HCT116 (cell line): ENCODE data around the gene OTUD3. TPM values are rescaled to one million over a fixed set of nuclear protein-coding genes. Genes with fewer than 3 reads are reported as not detected.

Experiments used
- ATAC-seq: fragments of 200-7000 bp; cut with Tn5 transposase; 2 replicates; pipeline ENCODE4 v1.9.1; 2020; ENCODE audit warnings: mild to moderate bottlenecking, moderate library complexity
- BruUV-seq: library from RNA; stranded (reverse); fragments of 400-500 nt; replicated peaks from 2 replicates; lab custom pipeline; 2021; lab: Mats Ljungman, UMichigan
- CTCF ChIA-PET: fragments of 300-600 bp; sonication (Branson Sonifier 250); formaldehyde crosslinking; loops from one replicate; lab custom pipeline; 2021; ENCODE audit warnings: antibody characterized with exemption; lab: Charles Lee
- POLR2A ChIA-PET: fragments of 300-600, 350-600 bp; sonication (Branson Sonifier 250); formaldehyde crosslinking; loops from one replicate; lab custom pipeline; 2021; ENCODE audit warnings: antibody characterized with exemption; lab: Charles Lee
- RAD21 ChIA-PET, 2 experiments: fragments of 300-600 bp; sonication (Branson Sonifier 250); formaldehyde crosslinking; loops; one replicate each; lab custom pipeline; 2023; ENCODE audit warnings: low total read pairs in 2 of 2; ENCODE audit not compliant: uncharacterized antibody in 2 of 2, unreplicated experiment in 2 of 2, low non-redundant PET in 1 of 2; lab: Charles Lee
- DNase-seq: peaks from one replicate; pipeline ENCODE4 v3.0.0-alpha.2; 2010; ENCODE audit warnings: low read depth, low spot score
- H2AFZ ChIP-seq: fragments of 200-600 bp; shearing (Covaris generic), sonication (generic); 2 replicates; pipeline ENCODE4 v1.6.1; 2017; ENCODE audit warnings: low read depth, mixed run types, mixed read lengths, antibody characterized with exemption, low read length; ENCODE audit not compliant: poor library complexity, severe bottlenecking
- H3K27ac ChIP-seq: 2 replicates; pipeline ENCODE4 v1.5.1; 2012; ENCODE audit warnings: low read depth, low read length
- H3K27me3 ChIP-seq: fragments of 200-600 bp; sonication (generic); 2 replicates; pipeline ENCODE4 v1.6.1; 2016; ENCODE audit warnings: mixed run types, low read length, mixed read lengths; ENCODE audit not compliant: insufficient read depth
- H3K36me3 ChIP-seq, 2 experiments: fragments of 200-500 bp in 1 of 2; fragments of 200-600 bp in 1 of 2; sonication (Bioruptor generic) in 1 of 2; sonication (generic) in 1 of 2; 2 replicates each; pipeline versions ENCODE4 v1.5.1 to v1.6.1; 2014 to 2016; ENCODE audit warnings: low read length in 2 of 2, inconsistent platforms in 1 of 2, mixed read lengths in 1 of 2, mixed run types in 1 of 2; ENCODE audit not compliant: insufficient read depth in 2 of 2, control insufficient read depth in 1 of 2
- H3K4me1 ChIP-seq, 2 experiments: fragments of 200-600 bp in 1 of 2; sonication (generic) in 1 of 2; 2 replicates each; pipeline versions ENCODE4 v1.5.1 to v1.6.1; 2012 to 2017; ENCODE audit warnings: low read length in 2 of 2, inconsistent platforms in 1 of 2, mild to moderate bottlenecking in 1 of 2, mixed read lengths in 1 of 2, mixed run types in 1 of 2, moderate library complexity in 1 of 2; ENCODE audit not compliant: insufficient read depth in 2 of 2, control insufficient read depth in 1 of 2
- H3K4me2 ChIP-seq: fragments of 200-600 bp; sonication (generic); 2 replicates; pipeline ENCODE4 v1.6.1; 2017; ENCODE audit warnings: mixed run types, low read length, mixed read lengths
- H3K4me3 ChIP-seq, 2 experiments: fragments of 200-600 bp in 1 of 2; sonication (generic) in 1 of 2; replicated peaks in 1 of 2; 2 replicates each; pipeline ENCODE4 v1.5.1; 2011 to 2016; ENCODE audit warnings: low read length in 2 of 2, control low read depth in 1 of 2, low read depth in 1 of 2, mild to moderate bottlenecking in 1 of 2, mixed read lengths in 1 of 2, mixed run types in 1 of 2
- H3K79me2 ChIP-seq: fragments of 200-600 bp; sonication (generic); 2 replicates; pipeline ENCODE4 v1.6.1; 2017; ENCODE audit warnings: mild to moderate bottlenecking, mixed run types, low read length, moderate library complexity, mixed read lengths; ENCODE audit not compliant: insufficient read depth
- H3K9ac ChIP-seq: fragments of 200-600 bp; sonication (generic); 2 replicates; pipeline ENCODE4 v1.6.1; 2016; ENCODE audit warnings: low read length, mixed read lengths
- H3K9me2 ChIP-seq: fragments of 200-600 bp; sonication (generic), shearing (Covaris generic); 2 replicates; pipeline ENCODE4 v1.6.1; 2017; ENCODE audit warnings: mixed run types, mild to moderate bottlenecking, moderate library complexity; ENCODE audit not compliant: insufficient read depth
- H3K9me3 ChIP-seq, 2 experiments: fragments of 200-500 bp in 1 of 2; fragments of 200-600 bp in 1 of 2; sonication (Bioruptor generic) in 1 of 2; sonication (generic) in 1 of 2; 2 replicates each; pipeline ENCODE4 v1.6.1; 2014 to 2017; ENCODE audit warnings: low read length in 2 of 2, mixed read lengths in 2 of 2, inconsistent platforms in 1 of 2, low read depth in 1 of 2, mild to moderate bottlenecking in 1 of 2, mixed run types in 1 of 2, moderate library complexity in 1 of 2; ENCODE audit not compliant: control insufficient read depth in 1 of 2, insufficient read depth in 1 of 2
- H4K20me1 ChIP-seq: fragments of 200-600 bp; sonication (generic), shearing (Covaris generic); 2 replicates; pipeline ENCODE4 v1.6.1; 2017; ENCODE audit warnings: mixed run types, mild to moderate bottlenecking, moderate library complexity; ENCODE audit not compliant: insufficient read depth
- ATF3 ChIP-seq: IDR thresholded peaks from 2 replicates; pipeline ENCODE4 v1.6.1; 2012
- CBX3 ChIP-seq: IDR thresholded peaks from 2 replicates; pipeline ENCODE4 v1.6.1; 2012; ENCODE audit warnings: low read depth
- EZH2 ChIP-seq: fragments of 200-600 bp; sonication (generic); IDR thresholded peaks from 2 replicates; pipeline ENCODE4 v1.6.1; 2017; ENCODE audit warnings: antibody characterized with exemption, mixed run types
- FOSL1 ChIP-seq: IDR thresholded peaks from 2 replicates; pipeline ENCODE4 v1.6.1; 2012; ENCODE audit warnings: low read depth
- JUND ChIP-seq: IDR thresholded peaks from 2 replicates; pipeline ENCODE4 v1.6.1; 2012
- SIN3A ChIP-seq: IDR thresholded peaks from 2 replicates; pipeline ENCODE4 v1.6.1; 2012; ENCODE audit warnings: low read depth
- SP1 ChIP-seq: IDR thresholded peaks from 2 replicates; pipeline ENCODE4 v1.6.1; 2012; ENCODE audit warnings: low read depth
- SRF ChIP-seq: IDR thresholded peaks from 2 replicates; pipeline ENCODE4 v1.6.1; 2012; ENCODE audit warnings: low read depth
- ZBTB33 ChIP-seq: IDR thresholded peaks from 2 replicates; pipeline ENCODE4 v1.6.1; 2011; ENCODE audit warnings: mild to moderate bottlenecking, low read length, moderate library complexity; ENCODE audit not compliant: insufficient replicate concordance; ENCODE audit errors: extremely low read depth
- ZNF274 ChIP-seq: fragments of 200-500 bp; sonication (Bioruptor generic); IDR thresholded peaks from 2 replicates; pipeline ENCODE4 v1.6.1; 2014; ENCODE audit warnings: mild to moderate bottlenecking, low read depth, low read length, inconsistent platforms
- intact Hi-C: fragments of 100-400 bp; cut with micrococcal nuclease; formaldehyde crosslinking; loops from 2 replicates; pipeline ENCODE4 v1.10.0; 2022
- total RNA-seq: library from RNA; stranded (reverse); gene quantifications from one replicate; pipeline ENCODE4 v1.2.1, GENCODE V29; 2021; ENCODE audit not compliant: unreplicated experiment
- TF ChIP-seq, protein P1 (sequence below), 3 experiments: fragments of 200-600 bp in 1 of 3; sonication (generic) in 1 of 3; IDR thresholded peaks in 2 of 3; conservative IDR thresholded peaks in 1 of 3; 2 replicates each; pipeline ENCODE4 v1.5.1; 2012 to 2017; ENCODE audit warnings: low read depth in 2 of 3, low read length in 2 of 3, antibody characterized with exemption in 1 of 3, borderline replicate concordance in 1 of 3, control low read depth in 1 of 3, mild to moderate bottlenecking in 1 of 3, mixed read lengths in 1 of 3, mixed run types in 1 of 3, moderate library complexity in 1 of 3; ENCODE audit not compliant: insufficient read depth in 1 of 3
- TF ChIP-seq, protein P2 (sequence below): IDR thresholded peaks from 2 replicates; pipeline ENCODE4 v1.6.1; 2012

Gene OTUD3
- total RNA-seq, 1 experiment from 2014 or later, result 15.0 TPM

DNA sequence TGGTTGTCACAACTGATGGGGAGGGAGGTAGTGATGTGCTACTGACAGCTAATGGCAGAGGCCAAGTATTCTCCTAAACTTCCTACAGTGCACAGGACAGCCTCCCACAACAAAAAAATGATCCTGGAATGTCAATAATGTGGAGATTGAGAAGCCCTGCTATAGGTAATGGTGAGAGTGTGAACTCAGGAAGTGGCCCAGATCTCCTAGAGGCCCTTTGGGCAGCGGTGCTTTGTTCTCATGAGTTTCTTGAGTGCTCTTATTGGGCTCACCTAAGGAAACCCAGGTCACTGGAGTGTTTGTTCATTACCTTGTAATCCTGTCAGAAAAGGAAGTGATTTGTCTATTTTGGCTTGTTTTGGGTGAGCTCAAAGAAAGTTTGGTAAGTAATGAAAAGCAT is 5.9 kb downstream of the OTUD3 start (continued):
- TF ChIP-seq, protein P1, sequence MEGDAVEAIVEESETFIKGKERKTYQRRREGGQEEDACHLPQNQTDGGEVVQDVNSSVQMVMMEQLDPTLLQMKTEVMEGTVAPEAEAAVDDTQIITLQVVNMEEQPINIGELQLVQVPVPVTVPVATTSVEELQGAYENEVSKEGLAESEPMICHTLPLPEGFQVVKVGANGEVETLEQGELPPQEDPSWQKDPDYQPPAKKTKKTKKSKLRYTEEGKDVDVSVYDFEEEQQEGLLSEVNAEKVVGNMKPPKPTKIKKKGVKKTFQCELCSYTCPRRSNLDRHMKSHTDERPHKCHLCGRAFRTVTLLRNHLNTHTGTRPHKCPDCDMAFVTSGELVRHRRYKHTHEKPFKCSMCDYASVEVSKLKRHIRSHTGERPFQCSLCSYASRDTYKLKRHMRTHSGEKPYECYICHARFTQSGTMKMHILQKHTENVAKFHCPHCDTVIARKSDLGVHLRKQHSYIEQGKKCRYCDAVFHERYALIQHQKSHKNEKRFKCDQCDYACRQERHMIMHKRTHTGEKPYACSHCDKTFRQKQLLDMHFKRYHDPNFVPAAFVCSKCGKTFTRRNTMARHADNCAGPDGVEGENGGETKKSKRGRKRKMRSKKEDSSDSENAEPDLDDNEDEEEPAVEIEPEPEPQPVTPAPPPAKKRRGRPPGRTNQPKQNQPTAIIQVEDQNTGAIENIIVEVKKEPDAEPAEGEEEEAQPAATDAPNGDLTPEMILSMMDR (IDR thresholded peaks at IDR 0.05 in 2 of 3, conservative IDR thresholded peaks at IDR 0.05 in 1 of 3; ENCODE audit: borderline replicate concordance in 1 of 3, insufficient read depth in 1 of 3, low read depth in 2 of 3, low read length in 2 of 3), result no peak
- TF ChIP-seq, all 23 proteins: peak for 0

GRCh38 chr1:19889656-19890055 is 7.5 kb downstream of the OTUD3 start:
- RAD21 ChIA-PET, result no interaction called here
- Histone ChIP-seq H4K20me1 (peaks cover 4% of the 10 kb centered on the region; the same call in 1 of the 2 replicates), H3K4me3 (no peak overlapping the region), H3K9ac (no peak overlapping the region), H3K79me2 (peaks cover 81% of the 10 kb centered on the region), H3K4me2 (no peak overlapping the region), H3K9me2 (no peaks in the 10 kb centered on the region), H3K36me3 (peaks cover 8 to 38% of the 10 kb centered on the region in 2 experiments; a peak in 3 of 4 replicates), H2AFZ (no peak overlapping the region), H3K9me3 (no peaks in the 10 kb centered on the region), H3K4me1 (no peaks in the 10 kb centered on the region), H3K27me3 (no peaks in the 10 kb centered on the region), H3K27ac (no peak overlapping the region)
- CTCF ChIA-PET, result interaction anchor here (1.4 kb wide), 1 partner anchor 7 kb away, joined by 4 read pairs; the partner anchor contains the start of gene OTUD3
- DNase-seq (no peak), ATAC-seq (no peak)
- BruUV-seq, result no TSS peak
- POLR2A ChIA-PET, result interaction anchor here (0.8 kb wide), 1 partner anchor 10 kb away, joined by 4 read pairs; no protein-coding TSS in a partner anchor
- intact Hi-C loops, result no loop called here
- no peak for TF ChIP-seq SRF

- CTCF ChIA-PET, result no interaction called here
- no peak overlapping the region for H3K4me3 ChIP-seq
- TF ChIP-seq SIN3A (no peak), ZNF274 (no peak), FOSL1 (no peak), JUND (no peak), EZH2 (no peak), SP1 (no peak), CBX3 (no peak), ATF3 (no peak), ZBTB33 (no peak)
- TF ChIP-seq, protein P2, sequence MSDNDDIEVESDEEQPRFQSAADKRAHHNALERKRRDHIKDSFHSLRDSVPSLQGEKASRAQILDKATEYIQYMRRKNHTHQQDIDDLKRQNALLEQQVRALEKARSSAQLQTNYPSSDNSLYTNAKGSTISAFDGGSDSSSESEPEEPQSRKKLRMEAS, result no peak
- TF ChIP-seq, all 23 proteins: peak for 0
- peaks cover 8 to 51% of the 10 kb centered on the region in 2 experiments; a peak in 3 of 4 replicates for H3K36me3 ChIP-seq
- no TSS peak for BruUV-seq
- intact Hi-C loops, result no loop called here
- ChIA-PET RAD21 (no interaction called here), POLR2A (no interaction called here)
- DNase-seq (no peak), ATAC-seq (no peak)
- no peaks in the 10 kb centered on the region for H3K9me3 ChIP-seq
- no peak overlapping the region for H3K27ac ChIP-seq
- no peaks in the 10 kb centered on the region for H3K4me1 ChIP-seq
- no peak overlapping the region for H3K4me2 ChIP-seq
- peaks cover 69% of the 10 kb centered on the region for H3K79me2 ChIP-seq
- H3K9me2 ChIP-seq, result no peaks in the 10 kb centered on the region
- H2AFZ ChIP-seq, result no peak overlapping the region
- no peaks in the 10 kb centered on the region for H3K27me3 ChIP-seq
- peaks cover 4% of the 10 kb centered on the region; the same call in 1 of the 2 replicates for H4K20me1 ChIP-seq
- no peak overlapping the region for H3K9ac ChIP-seq
Measured at GRCh38 chr1:19892129-19892528, 9.9 kb downstream of the OTUD3 start.
